ENCODE results near the gene MTMR2. TPM values are rescaled to one million over a fixed set of nuclear protein-coding genes. Genes with fewer than 3 reads are reported as not detected.
A peak's percentile ranks its signal among the peaks of the same experiment; 100 is the strongest.

The MTMR2 gene
- 36.8 and 43.5 TPM in 2 replicates for total RNA-seq (2014; rRNA removed; shearing (Covaris generic))

DNA sequence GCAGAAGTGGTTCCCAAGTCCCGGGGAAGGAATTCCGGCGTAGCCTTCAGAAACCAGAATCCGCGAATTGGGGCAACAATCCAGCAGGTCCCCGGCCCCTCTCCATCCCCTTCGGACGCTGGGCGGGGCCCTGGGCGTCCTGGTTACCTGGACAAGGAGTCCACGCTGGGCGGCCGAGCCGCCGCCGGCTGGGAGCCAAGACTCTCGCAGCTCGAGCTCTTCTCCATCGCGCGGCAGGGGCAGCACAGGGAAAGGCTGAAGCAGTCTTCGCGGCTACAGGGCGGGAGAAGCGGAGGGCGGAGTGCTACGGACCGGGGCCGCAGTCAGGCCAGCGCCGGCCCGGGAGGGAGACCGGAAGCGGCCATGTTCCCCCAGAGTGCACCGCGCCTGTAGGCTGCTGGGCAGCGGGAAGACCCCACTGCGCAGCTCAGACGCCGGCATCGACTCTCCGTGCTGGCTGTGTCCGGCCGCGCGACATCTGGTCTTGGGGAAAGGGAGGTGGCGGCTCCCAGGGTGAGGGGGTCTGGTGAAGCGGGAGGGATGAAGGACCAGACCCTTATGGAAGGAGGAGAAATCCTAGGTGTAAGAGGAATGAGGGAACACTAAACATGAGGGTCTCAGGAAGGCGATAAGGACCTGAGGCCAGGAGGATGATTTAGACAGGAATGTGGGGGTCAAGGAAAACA lies at the start of gene MTMR2:
TSS of gene MTMR2 (minus strand) at position 380 of the 686 bp plus-strand sequence. CDS start at position 227, 153 bp downstream.
- H3K4me3 ChIP-seq (ENCODE audit: insufficient read depth, low read depth, low read length) = peak within 1 kb of the TSS; percentile 57
- peak; percentile 82 for DNase-seq
- no peaks in the 10 kb centered on the region for H3K36me3 ChIP-seq (replicated peaks; ENCODE audit: control insufficient read depth, insufficient read depth, low read length)
- H3K27me3 ChIP-seq (ENCODE audit: control insufficient read depth, insufficient read depth, low read length) = no peaks in the 10 kb centered on the region

DNA sequence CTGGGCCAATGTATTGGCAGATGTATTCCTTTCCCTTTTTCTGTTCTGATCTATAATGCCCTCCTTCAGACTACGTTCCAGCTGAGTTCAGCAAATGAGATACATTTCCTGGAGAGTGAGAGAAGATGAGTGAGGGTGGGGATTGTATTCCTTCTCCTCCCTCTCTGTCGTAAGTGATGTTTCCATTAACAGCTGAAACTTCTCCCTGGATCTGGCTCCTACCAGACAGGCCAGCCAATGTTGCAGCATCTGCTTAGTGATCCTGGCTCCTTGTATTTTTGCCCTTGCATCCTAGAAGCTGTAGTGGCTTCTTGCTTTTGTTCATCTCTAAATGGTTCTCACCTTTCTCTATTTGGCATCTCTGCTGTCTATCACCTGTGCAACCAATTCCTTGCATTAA lies 48.2 kb upstream of the MTMR2 start:
- no peak overlapping the region for H3K4me3 ChIP-seq (ENCODE audit: insufficient read depth, low read depth, low read length)
- no peaks in the 10 kb centered on the region for H3K27me3 ChIP-seq (ENCODE audit: control insufficient read depth, insufficient read depth, low read length)
- DNase-seq = no peak
- H3K36me3 ChIP-seq (replicated peaks; ENCODE audit: control insufficient read depth, insufficient read depth, low read length) = no peaks in the 10 kb centered on the region

DNA sequence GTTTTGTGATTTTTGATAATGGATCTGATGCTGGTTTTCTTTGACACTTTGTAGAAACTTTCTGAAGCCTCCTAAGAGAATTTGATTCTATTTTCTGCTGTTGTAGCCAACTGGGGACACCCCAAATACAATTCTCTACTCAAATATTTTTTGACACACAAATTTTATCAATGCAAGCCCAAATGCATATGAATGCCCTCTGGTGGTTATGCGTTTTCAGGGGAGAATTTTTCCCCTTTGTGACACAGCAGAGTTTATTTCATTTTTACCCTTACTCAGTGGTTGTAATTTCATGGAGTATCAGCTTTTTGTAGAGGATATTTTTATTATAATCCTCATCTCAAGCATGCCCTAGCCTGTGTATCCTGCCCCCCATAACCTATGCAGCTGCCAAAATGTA lies 44.7 kb upstream of the MTMR2 start:
- Histone ChIP-seq H3K4me3 (ENCODE audit: insufficient read depth, low read depth, low read length) (no peak overlapping the region), H3K27me3 (ENCODE audit: control insufficient read depth, insufficient read depth, low read length) (no peaks in the 10 kb centered on the region), H3K36me3 (replicated peaks; ENCODE audit: control insufficient read depth, insufficient read depth, low read length) (no peaks in the 10 kb centered on the region)
- no peak for DNase-seq

DNA sequence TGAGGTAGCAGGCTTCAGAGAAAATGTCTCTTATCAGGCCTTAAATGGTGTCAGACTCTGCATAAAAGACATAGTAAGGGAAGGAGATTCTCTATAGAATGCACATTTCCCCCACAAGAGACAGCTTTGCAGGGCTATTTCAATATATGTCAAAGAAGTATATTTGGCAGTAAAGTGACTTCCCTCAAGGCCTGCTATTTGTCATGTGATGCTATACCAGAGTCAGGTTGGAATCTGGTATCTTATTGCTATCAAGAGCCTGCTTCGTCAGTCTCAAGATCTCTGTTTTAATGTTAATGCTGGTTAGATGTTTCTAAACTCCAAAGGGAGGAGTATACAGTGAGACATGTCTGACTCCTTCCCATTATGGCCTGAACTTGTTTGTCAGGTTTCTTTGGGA lies 40.4 kb upstream of the MTMR2 start:
- DNase-seq = no peak
- Histone ChIP-seq H3K36me3 (replicated peaks; ENCODE audit: control insufficient read depth, insufficient read depth, low read length) (no peaks in the 10 kb centered on the region), H3K27me3 (ENCODE audit: control insufficient read depth, insufficient read depth, low read length) (no peaks in the 10 kb centered on the region), H3K4me3 (ENCODE audit: insufficient read depth, low read depth, low read length) (no peak overlapping the region)

DNA sequence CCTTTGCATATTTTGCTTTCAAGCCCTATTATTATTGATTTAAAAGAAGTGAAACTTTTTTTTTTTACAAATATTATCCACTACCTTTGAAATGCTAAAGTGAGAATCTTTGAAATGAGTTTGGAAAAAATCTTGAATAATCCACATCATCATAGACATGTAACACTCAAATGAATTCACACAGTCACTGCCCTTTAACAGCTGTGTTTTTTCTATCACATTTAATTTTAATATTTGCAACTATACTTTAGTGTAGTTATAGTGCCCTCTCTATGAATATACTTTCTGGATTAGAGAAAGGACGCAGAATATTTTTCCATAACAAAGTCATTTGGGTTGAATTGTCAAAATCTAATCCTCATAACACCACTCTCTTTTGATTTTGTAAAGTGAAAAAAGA lies 37.9 kb upstream of the MTMR2 start:
- Histone ChIP-seq H3K27me3 (ENCODE audit: control insufficient read depth, insufficient read depth, low read length) (no peaks in the 10 kb centered on the region), H3K36me3 (replicated peaks; ENCODE audit: control insufficient read depth, insufficient read depth, low read length) (no peaks in the 10 kb centered on the region), H3K4me3 (ENCODE audit: insufficient read depth, low read depth, low read length) (no peak overlapping the region)
- no peak for DNase-seq

DNA sequence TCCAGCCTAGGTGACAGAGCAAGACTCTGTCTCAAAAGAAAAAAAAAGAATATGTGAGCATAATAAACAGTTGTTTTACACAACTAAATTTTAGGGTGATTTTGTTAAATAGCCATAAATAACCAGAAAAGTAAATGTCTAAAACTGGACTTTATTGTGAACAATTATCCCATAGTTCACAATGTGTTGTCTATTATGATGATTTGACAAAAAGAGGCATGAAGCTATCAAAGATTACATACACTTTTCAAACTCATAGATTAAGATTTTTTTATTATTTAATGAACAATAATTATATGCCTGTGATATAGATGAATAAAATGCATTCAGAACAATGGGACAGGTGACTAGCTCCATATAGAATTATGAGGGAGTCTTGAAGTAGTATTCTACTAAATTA lies 27.0 kb upstream of the MTMR2 start:
- no peak for DNase-seq
- H3K27me3 ChIP-seq (ENCODE audit: control insufficient read depth, insufficient read depth, low read length) = no peaks in the 10 kb centered on the region
- no peak overlapping the region for H3K4me3 ChIP-seq (ENCODE audit: insufficient read depth, low read depth, low read length)
- no peaks in the 10 kb centered on the region for H3K36me3 ChIP-seq (replicated peaks; ENCODE audit: control insufficient read depth, insufficient read depth, low read length)

DNA sequence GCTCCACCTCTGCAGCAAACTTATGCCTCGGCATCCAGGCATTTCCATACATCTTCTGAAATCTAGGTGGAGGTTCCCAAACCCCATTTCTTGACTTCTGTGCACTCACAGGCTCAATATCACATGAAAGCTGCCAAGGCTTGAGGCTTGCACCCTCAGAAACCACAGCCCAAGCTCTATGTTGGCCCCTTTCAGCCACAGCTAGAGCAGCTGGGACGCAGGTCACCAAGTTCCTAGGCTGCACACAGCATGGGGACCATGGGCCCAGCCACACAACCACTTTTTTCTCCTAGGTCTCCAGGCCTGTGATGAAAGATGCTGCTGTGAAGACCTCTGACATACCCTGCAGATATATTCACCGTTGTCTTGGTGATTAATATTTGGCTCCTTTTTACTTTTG lies 24.7 kb upstream of the MTMR2 start:
- H3K36me3 ChIP-seq (replicated peaks; ENCODE audit: control insufficient read depth, insufficient read depth, low read length) = no peaks in the 10 kb centered on the region

DNA sequence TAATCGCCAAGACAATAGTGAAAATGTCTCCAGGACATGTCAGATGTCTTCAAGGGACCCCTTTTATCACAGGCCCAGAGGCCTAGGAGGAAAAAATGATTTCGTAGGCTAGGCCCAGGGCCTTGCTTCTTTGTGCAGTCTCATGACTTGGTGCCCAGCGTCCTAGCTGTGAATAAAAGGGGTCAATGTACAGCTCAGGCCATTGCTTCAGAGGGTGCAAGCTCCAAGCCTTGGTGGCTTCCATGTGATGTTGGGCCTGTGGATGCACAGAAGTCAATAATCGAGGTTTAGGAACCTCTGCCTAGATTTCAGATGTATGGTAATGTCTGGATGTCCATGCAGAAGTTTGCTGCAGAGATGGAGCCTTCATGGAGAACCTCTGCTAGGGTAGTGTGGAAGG lies 20.7 kb upstream of the MTMR2 start:
- DNase-seq = no peak
- H3K36me3 ChIP-seq (replicated peaks; ENCODE audit: control insufficient read depth, insufficient read depth, low read length) = no peaks in the 10 kb centered on the region
- no peaks in the 10 kb centered on the region for H3K27me3 ChIP-seq (ENCODE audit: control insufficient read depth, insufficient read depth, low read length)
- no peak overlapping the region for H3K4me3 ChIP-seq (ENCODE audit: insufficient read depth, low read depth, low read length)

More for the DNA sequence above, 24.7 kb upstream of the MTMR2 start:
- DNase-seq = no peak
- H3K4me3 ChIP-seq (ENCODE audit: insufficient read depth, low read depth, low read length) = no peak overlapping the region
- H3K27me3 ChIP-seq (ENCODE audit: control insufficient read depth, insufficient read depth, low read length) = no peaks in the 10 kb centered on the region

DNA sequence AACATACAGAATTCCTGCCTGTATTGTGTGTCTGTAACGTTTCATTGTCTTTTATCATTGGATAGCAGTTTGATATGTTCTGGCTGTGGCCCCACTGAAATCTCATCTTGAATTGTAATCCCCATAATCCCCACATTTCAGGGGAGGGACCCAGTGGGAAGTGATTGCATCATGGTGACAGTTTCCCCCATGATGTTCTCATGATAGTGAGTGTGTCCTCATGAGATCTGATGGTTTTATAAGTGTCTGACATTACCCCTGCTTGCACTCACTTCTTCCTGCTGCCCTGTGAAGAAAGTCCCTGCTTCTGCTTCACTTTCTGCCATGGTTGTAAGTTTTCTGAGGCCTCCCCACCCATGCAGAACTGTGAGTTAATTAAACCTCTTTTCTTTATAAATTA lies 19.6 kb upstream of the MTMR2 start:
- Histone ChIP-seq H3K36me3 (replicated peaks; ENCODE audit: control insufficient read depth, insufficient read depth, low read length) (no peaks in the 10 kb centered on the region), H3K27me3 (ENCODE audit: control insufficient read depth, insufficient read depth, low read length) (no peaks in the 10 kb centered on the region), H3K4me3 (ENCODE audit: insufficient read depth, low read depth, low read length) (no peak overlapping the region)
- DNase-seq = no peak

DNA sequence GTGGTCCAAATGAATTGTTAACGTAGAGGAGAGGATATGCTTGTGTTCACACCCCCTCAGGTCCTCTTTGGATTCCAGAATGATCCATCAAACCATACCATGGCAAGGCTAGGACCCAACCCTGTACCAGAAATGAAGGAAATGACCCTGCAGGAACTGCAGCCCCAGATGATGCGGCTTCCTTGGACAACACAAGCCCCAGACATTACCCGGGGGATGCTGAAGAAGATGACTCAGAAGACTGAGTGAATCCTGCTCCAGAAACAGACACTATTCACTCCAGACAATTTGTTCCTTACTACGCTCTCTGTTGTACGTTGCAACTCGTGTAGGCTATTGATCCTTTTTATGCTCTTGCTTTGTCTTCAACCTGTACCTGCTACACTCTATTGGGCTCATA lies 15.2 kb upstream of the MTMR2 start:
- Histone ChIP-seq H3K36me3 (replicated peaks; ENCODE audit: control insufficient read depth, insufficient read depth, low read length) (no peaks in the 10 kb centered on the region), H3K27me3 (ENCODE audit: control insufficient read depth, insufficient read depth, low read length) (no peaks in the 10 kb centered on the region), H3K4me3 (ENCODE audit: insufficient read depth, low read depth, low read length) (no peak overlapping the region)
- no peak for DNase-seq

DNA sequence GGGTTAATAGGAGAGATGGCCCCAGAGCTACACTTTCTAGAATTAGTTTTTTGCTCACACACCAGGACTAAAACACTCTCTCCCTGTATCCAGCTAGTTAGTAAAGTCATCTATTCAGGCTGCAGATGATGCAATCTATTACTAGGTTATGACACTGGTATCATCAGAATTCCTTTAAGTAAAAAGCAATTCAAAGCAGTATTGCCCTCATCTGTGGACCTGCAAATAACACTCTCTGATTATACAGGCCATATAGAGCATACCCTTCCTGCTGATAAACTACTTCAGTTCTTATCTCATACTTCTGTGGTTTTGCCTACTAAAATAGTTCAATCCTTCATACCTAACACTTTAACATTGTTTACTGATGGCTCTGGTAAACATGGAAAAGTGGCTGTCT lies 13.5 kb upstream of the MTMR2 start:
- Histone ChIP-seq H3K4me3 (ENCODE audit: insufficient read depth, low read depth, low read length) (no peak overlapping the region), H3K27me3 (ENCODE audit: control insufficient read depth, insufficient read depth, low read length) (no peaks in the 10 kb centered on the region), H3K36me3 (replicated peaks; ENCODE audit: control insufficient read depth, insufficient read depth, low read length) (no peaks in the 10 kb centered on the region)
- DNase-seq = no peak

DNA sequence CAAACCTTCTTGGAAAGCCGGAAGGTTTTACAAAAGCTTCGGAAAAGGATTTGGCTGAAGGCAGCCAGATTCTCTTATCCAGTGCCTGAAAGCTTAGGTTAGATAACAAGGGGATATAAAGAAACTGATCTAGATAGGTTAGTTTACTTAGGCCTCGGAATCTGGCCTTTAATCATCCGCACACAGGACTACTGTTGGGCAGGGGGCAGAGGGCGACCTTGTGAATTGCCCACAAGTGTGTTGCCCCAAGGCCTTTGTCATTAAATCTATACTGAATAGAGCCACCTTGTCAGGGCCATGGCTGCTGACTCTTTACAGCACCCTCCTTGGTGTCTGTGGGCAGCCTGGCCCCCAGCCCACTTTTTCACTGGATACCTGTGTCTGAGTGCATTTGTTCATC lies 9.7 kb upstream of the MTMR2 start:
- H3K36me3 ChIP-seq (replicated peaks; ENCODE audit: control insufficient read depth, insufficient read depth, low read length) = no peaks in the 10 kb centered on the region
- DNase-seq = no peak
- H3K27me3 ChIP-seq (ENCODE audit: control insufficient read depth, insufficient read depth, low read length) = no peaks in the 10 kb centered on the region
- H3K4me3 ChIP-seq (ENCODE audit: insufficient read depth, low read depth, low read length) = no peak overlapping the region

DNA sequence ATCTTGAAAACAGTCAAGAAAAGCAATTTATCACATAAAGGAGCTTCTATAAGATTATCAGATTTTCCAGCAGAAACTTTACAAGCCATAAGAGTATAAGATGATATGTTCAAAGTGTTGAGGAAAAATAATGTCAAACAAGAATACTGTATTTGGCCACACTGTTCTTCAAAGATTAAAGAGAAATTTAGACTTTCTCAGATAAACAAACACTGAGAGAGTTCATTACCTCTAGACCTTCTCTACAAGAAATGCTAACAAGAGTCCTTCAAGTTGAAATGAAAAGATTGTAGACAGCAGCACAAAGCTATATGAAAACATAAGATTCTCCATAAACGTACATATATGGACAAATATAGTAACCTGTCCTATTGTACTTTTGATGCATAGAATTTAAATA lies 8.0 kb upstream of the MTMR2 start:
- H3K36me3 ChIP-seq (replicated peaks; ENCODE audit: control insufficient read depth, insufficient read depth, low read length) = no peaks in the 10 kb centered on the region
- H3K4me3 ChIP-seq (ENCODE audit: insufficient read depth, low read depth, low read length) = no peak overlapping the region
- H3K27me3 ChIP-seq (ENCODE audit: control insufficient read depth, insufficient read depth, low read length) = no peaks in the 10 kb centered on the region
- DNase-seq = no peak

DNA sequence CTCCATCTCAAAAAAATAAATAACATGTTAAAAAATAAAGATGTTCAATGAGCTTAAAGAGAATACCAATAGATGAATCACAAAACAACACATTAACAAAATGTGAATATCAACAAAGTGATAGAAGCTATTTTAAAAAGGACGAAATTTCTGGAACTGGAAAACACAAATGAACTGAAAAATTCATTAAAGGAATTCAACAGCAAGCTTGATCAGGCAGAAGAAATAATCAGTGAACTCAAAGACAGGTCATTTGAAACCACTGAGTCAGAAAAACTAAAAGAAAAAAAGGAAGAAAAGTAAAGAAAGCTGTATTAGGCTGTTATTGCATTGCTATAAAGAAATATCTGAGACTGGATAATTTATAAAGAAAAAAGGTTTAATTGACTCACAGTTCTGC lies 7.0 kb upstream of the MTMR2 start:
- no peak for DNase-seq
- no peaks in the 10 kb centered on the region for H3K36me3 ChIP-seq (replicated peaks; ENCODE audit: control insufficient read depth, insufficient read depth, low read length)
- H3K4me3 ChIP-seq (ENCODE audit: insufficient read depth, low read depth, low read length) = no peak overlapping the region
- no peaks in the 10 kb centered on the region for H3K27me3 ChIP-seq (ENCODE audit: control insufficient read depth, insufficient read depth, low read length)

DNA sequence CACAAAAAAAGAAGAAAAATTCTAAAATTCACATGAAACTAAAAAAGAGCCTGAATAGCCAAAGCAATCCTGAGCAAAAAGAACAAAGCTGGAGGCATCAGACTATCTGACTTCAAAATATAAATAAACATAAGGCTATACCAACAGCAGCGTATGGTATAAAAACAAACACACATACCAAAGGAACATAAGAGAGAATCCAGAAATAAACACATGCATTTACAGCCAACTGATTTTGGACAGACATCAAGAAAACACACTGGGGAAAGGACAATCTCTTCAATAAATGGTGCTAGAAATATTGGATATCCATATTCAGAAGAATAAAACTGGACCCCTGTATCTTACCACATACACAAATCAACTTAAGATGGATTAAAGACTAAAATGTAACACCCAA lies 2.8 kb upstream of the MTMR2 start:
- Histone ChIP-seq H3K4me3 (ENCODE audit: insufficient read depth, low read depth, low read length) (no peak overlapping the region), H3K36me3 (replicated peaks; ENCODE audit: control insufficient read depth, insufficient read depth, low read length) (no peaks in the 10 kb centered on the region)
- no peak for DNase-seq

DNA sequence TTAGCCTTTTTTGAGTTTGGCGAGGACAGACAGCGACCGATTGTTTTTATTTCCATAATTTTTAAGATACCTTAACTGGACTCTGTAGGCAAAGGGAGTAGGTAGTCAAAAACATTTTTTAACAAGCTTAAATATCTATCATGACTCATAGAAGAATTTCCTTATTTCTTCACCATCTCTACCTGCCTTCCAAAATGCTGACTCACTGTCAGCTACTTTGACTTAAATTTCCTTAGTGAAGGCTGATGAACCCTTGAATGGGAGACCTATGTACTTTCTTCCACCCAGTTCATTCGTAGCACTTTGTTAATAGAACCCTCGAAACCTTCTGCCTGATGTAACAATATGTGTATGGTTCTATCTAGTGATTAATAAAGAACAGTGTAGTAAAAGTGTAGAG lies 1.1 kb upstream of the MTMR2 start:
- DNase-seq = no peak
- Histone ChIP-seq H3K36me3 (replicated peaks; ENCODE audit: control insufficient read depth, insufficient read depth, low read length) (no peaks in the 10 kb centered on the region), H3K4me3 (ENCODE audit: insufficient read depth, low read depth, low read length) (no peak overlapping the region), H3K27me3 (ENCODE audit: control insufficient read depth, insufficient read depth, low read length) (no peaks in the 10 kb centered on the region)

More for the DNA sequence above, 2.8 kb upstream of the MTMR2 start:
- no peaks in the 10 kb centered on the region for H3K27me3 ChIP-seq (ENCODE audit: control insufficient read depth, insufficient read depth, low read length)
